IPS-20b (cell line): ENCODE data around the gene MINDY3.
"Not testable (repeated sequence)": the region's sequence is repeated elsewhere in the genome, so short reads cannot be mapped to it uniquely, and the experiment has no call there.

Source experiments
- H3K27ac ChIP-seq: one replicate; pipeline ENCODE4 v1.5.1; 2013; ENCODE audit warnings: low read length
- H3K27me3 ChIP-seq: 2 replicates; pipeline ENCODE4 v1.6.1; 2013; ENCODE audit warnings: mild to moderate bottlenecking, low read length, inconsistent platforms; ENCODE audit not compliant: insufficient read depth
- H3K36me3 ChIP-seq: 2 replicates; pipeline ENCODE4 v1.6.1; 2013; ENCODE audit warnings: low read depth, mild to moderate bottlenecking, inconsistent platforms, low read length, moderate library complexity; ENCODE audit not compliant: insufficient read depth
- H3K4me1 ChIP-seq: 2 replicates; pipeline ENCODE4 v1.6.1; 2013; ENCODE audit warnings: mild to moderate bottlenecking, control low read depth, inconsistent platforms, low read length, moderate library complexity; ENCODE audit not compliant: insufficient read depth
- H3K4me3 ChIP-seq: 2 replicates; pipeline ENCODE4 v1.5.1; 2013; ENCODE audit warnings: mild to moderate bottlenecking, low read length, inconsistent platforms
- H3K9ac ChIP-seq: 2 replicates; pipeline ENCODE4 v1.6.1; 2013; ENCODE audit warnings: low read depth, mild to moderate bottlenecking, inconsistent platforms, low read length, moderate library complexity
- H3K9me3 ChIP-seq: 2 replicates; pipeline ENCODE4 v1.6.1; 2013; ENCODE audit warnings: mild to moderate bottlenecking, low read depth, low read length, inconsistent platforms; ENCODE audit not compliant: insufficient read depth

MINDY3 gene

GRCh38 chr10:15761224-15761623 lies 99.1 kb downstream of the MINDY3 start:
- not testable (repeated sequence) for H3K4me3 ChIP-seq, H3K9ac ChIP-seq, H3K27me3 ChIP-seq, H3K36me3 ChIP-seq, H3K27ac ChIP-seq, H3K4me1 ChIP-seq, H3K9me3 ChIP-seq

GRCh38 chr10:15760681-15761080 lies 99.6 kb downstream of the MINDY3 start:
- Histone ChIP-seq H3K4me1 (no peaks in the 10 kb centered on the region), H3K9me3 (no peaks in the 10 kb centered on the region), H3K9ac (no peak overlapping the region), H3K4me3 (no peak overlapping the region), H3K27me3 (no peaks in the 10 kb centered on the region), H3K27ac (no peak overlapping the region), H3K36me3 (no peaks in the 10 kb centered on the region)

- Histone ChIP-seq H3K27me3 (no peaks in the 10 kb centered on the region), H3K4me1 (no peaks in the 10 kb centered on the region), H3K27ac (no peak overlapping the region), H3K4me3 (no peak overlapping the region), H3K9ac (no peak overlapping the region), H3K36me3 (no peaks in the 10 kb centered on the region), H3K9me3 (no peaks in the 10 kb centered on the region)
Observed at GRCh38 chr10:15759265-15759664, 101.0 kb downstream of the MINDY3 start.

GRCh38 chr10:15758618-15759017 lies 101.7 kb downstream of the MINDY3 start:
- H3K4me3 ChIP-seq: no peak overlapping the region
- no peaks in the 10 kb centered on the region for H3K36me3 ChIP-seq
- no peak overlapping the region for H3K9ac ChIP-seq
- H3K4me1 ChIP-seq: no peaks in the 10 kb centered on the region
- no peak overlapping the region for H3K27ac ChIP-seq
- H3K9me3 ChIP-seq: no peaks in the 10 kb centered on the region
- no peaks in the 10 kb centered on the region for H3K27me3 ChIP-seq

- Histone ChIP-seq H3K4me1 (no peaks in the 10 kb centered on the region), H3K36me3 (no peaks in the 10 kb centered on the region), H3K9ac (no peak overlapping the region), H3K4me3 (no peak overlapping the region), H3K27me3 (no peaks in the 10 kb centered on the region), H3K27ac (no peak overlapping the region), H3K9me3 (no peaks in the 10 kb centered on the region; the same call in 1 of the 2 replicates)
Observed at GRCh38 chr10:15754937-15755336, 105.4 kb downstream of the MINDY3 start.

- Histone ChIP-seq H3K27ac (no peak overlapping the region), H3K4me1 (no peaks in the 10 kb centered on the region), H3K4me3 (no peak overlapping the region), H3K27me3 (no peaks in the 10 kb centered on the region), H3K36me3 (no peaks in the 10 kb centered on the region), H3K9me3 (no peaks in the 10 kb centered on the region; the same call in 1 of the 2 replicates), H3K9ac (no peak overlapping the region)
Observed at GRCh38 chr10:15751046-15751445, 109.3 kb downstream of the MINDY3 start.

- Histone ChIP-seq H3K27me3 (no peaks in the 10 kb centered on the region), H3K36me3 (no peaks in the 10 kb centered on the region), H3K4me1 (no peaks in the 10 kb centered on the region), H3K4me3 (no peak overlapping the region), H3K9ac (no peak overlapping the region), H3K9me3 (no peaks in the 10 kb centered on the region; the same call in 1 of the 2 replicates), H3K27ac (no peak overlapping the region)
Observed at GRCh38 chr10:15748126-15748525, 112.2 kb downstream of the MINDY3 start.

- Histone ChIP-seq H3K9ac (no peak overlapping the region), H3K36me3 (no peaks in the 10 kb centered on the region), H3K9me3 (no peaks in the 10 kb centered on the region), H3K4me1 (no peaks in the 10 kb centered on the region), H3K27ac (no peak overlapping the region), H3K4me3 (no peak overlapping the region), H3K27me3 (no peaks in the 10 kb centered on the region)
Observed at GRCh38 chr10:15747632-15748031, 112.7 kb downstream of the MINDY3 start.

- Histone ChIP-seq H3K4me3 (no peak overlapping the region), H3K27ac (no peak overlapping the region), H3K27me3 (no peaks in the 10 kb centered on the region), H3K9ac (no peak overlapping the region), H3K4me1 (no peaks in the 10 kb centered on the region), H3K36me3 (no peaks in the 10 kb centered on the region), H3K9me3 (no peaks in the 10 kb centered on the region)
Observed at GRCh38 chr10:15745751-15746150, 114.6 kb downstream of the MINDY3 start.

GRCh38 chr10:15744217-15744865 lies 116.0 kb downstream of the MINDY3 start:
- Histone ChIP-seq H3K9me3 (no peaks in the 10 kb centered on the region), H3K9ac (no peak overlapping the region), H3K27me3 (no peaks in the 10 kb centered on the region), H3K4me3 (no peak overlapping the region), H3K36me3 (no peaks in the 10 kb centered on the region), H3K4me1 (no peaks in the 10 kb centered on the region; the same call in 1 of the 2 replicates), H3K27ac (no peak overlapping the region)

GRCh38 chr10:15743443-15743842 lies 116.9 kb downstream of the MINDY3 start:
- no peaks in the 10 kb centered on the region for H3K9me3 ChIP-seq
- H3K36me3 ChIP-seq: no peaks in the 10 kb centered on the region
- H3K27ac ChIP-seq: no peak overlapping the region
- H3K9ac ChIP-seq: no peak overlapping the region
- H3K4me3 ChIP-seq: no peak overlapping the region
- H3K4me1 ChIP-seq: no peaks in the 10 kb centered on the region; the same call in 1 of the 2 replicates
- H3K27me3 ChIP-seq: no peaks in the 10 kb centered on the region

- Histone ChIP-seq H3K9ac (no peak overlapping the region), H3K36me3 (no peaks in the 10 kb centered on the region), H3K27me3 (no peaks in the 10 kb centered on the region), H3K4me3 (no peak overlapping the region), H3K4me1 (no peaks in the 10 kb centered on the region; the same call in 1 of the 2 replicates), H3K27ac (no peak overlapping the region), H3K9me3 (no peaks in the 10 kb centered on the region)
Observed at GRCh38 chr10:15742836-15743235, 117.5 kb downstream of the MINDY3 start.
